SK-N-SH treated with all-trans-retinoic acid at 6 μM for 48 hours (cell line): ENCODE data around the gene ALKBH5.

Source experiments
- ATAC-seq: fragments of 200-7000 bp; cut with Tn5 transposase; 3 replicates; pipeline ENCODE4 v1.9.1; 2020; ENCODE audit warnings: mild to moderate bottlenecking, moderate library complexity
- ARNTL ChIP-seq: fragments of 450-650 bp; formaldehyde crosslinking; IDR thresholded peaks from 2 replicates; pipeline ENCODE4 v1.5.0; 2020; ENCODE audit warnings: low read depth, mild to moderate bottlenecking, moderate library complexity, borderline replicate concordance
- BACH2 ChIP-seq: fragments of 250-450 bp; sonication (Bioruptor Pico); IDR thresholded peaks from 2 replicates; pipeline ENCODE4 v1.9.0; 2021; ENCODE audit warnings: mild to moderate bottlenecking, borderline replicate concordance
- CREB5 ChIP-seq: fragments of 250-450 bp; sonication (Bioruptor Pico); IDR thresholded peaks from 2 replicates; pipeline ENCODE4 v1.5.1; 2020; ENCODE audit warnings: low read depth, mild to moderate bottlenecking, moderate library complexity
- CSDC2 ChIP-seq: fragments of 250-450 bp; sonication (Bioruptor Pico); IDR thresholded peaks from 2 replicates; pipeline ENCODE4 v1.5.0; 2020; ENCODE audit warnings: mild to moderate bottlenecking, moderate library complexity
- CSRNP3 ChIP-seq: fragments of 250-450 bp; sonication (Bioruptor Pico); IDR thresholded peaks from 2 replicates; pipeline ENCODE4 v1.5.1; 2021; ENCODE audit warnings: mild to moderate bottlenecking, moderate library complexity
- ESRRG ChIP-seq: fragments of 250-450 bp; sonication (Bioruptor Pico); IDR thresholded peaks from 2 replicates; pipeline ENCODE4 v1.6.1; 2021; ENCODE audit warnings: mild to moderate bottlenecking
- ISL1 ChIP-seq: fragments of 250-450 bp; sonication (Bioruptor Pico); IDR thresholded peaks from 2 replicates; pipeline ENCODE4 v2.1.2; 2022; ENCODE audit warnings: mild to moderate bottlenecking, moderate library complexity
- OSR1 ChIP-seq: fragments of 250-450 bp; sonication (Bioruptor Pico); IDR thresholded peaks from 2 replicates; pipeline ENCODE4 v1.8.0; 2022; ENCODE audit warnings: moderate library complexity, mild to moderate bottlenecking, inconsistent platforms
- PPARA ChIP-seq: fragments of 250-450 bp; sonication (Bioruptor Pico); IDR thresholded peaks from 2 replicates; pipeline ENCODE4 v1.5.0; 2020; ENCODE audit warnings: mild to moderate bottlenecking, borderline replicate concordance
- RARB ChIP-seq: fragments of 250-450 bp; sonication (Bioruptor Pico); IDR thresholded peaks from 2 replicates; pipeline ENCODE4 v1.8.0; 2021; ENCODE audit warnings: mild to moderate bottlenecking, moderate library complexity
- SNAI2 ChIP-seq: fragments of 250-450 bp; sonication (Bioruptor Pico); IDR thresholded peaks from 2 replicates; pipeline ENCODE4 v1.5.0; 2020; ENCODE audit warnings: mild to moderate bottlenecking, moderate library complexity
- TCF4 ChIP-seq: fragments of 250-450 bp; sonication (Bioruptor Pico); IDR thresholded peaks from 2 replicates; pipeline ENCODE4 v1.8.0; 2021; ENCODE audit warnings: mild to moderate bottlenecking, moderate library complexity, borderline replicate concordance
- TOX ChIP-seq: fragments of 250-450 bp; sonication (Bioruptor Pico); IDR thresholded peaks from 2 replicates; pipeline ENCODE4 v1.8.0; 2021; ENCODE audit warnings: mild to moderate bottlenecking, moderate library complexity, borderline replicate concordance
- TSHZ2 ChIP-seq: fragments of 250-450 bp; sonication (Bioruptor Pico); IDR thresholded peaks from 2 replicates; pipeline ENCODE4 v1.5.0; 2020; ENCODE audit warnings: mild to moderate bottlenecking, moderate library complexity
- ZC3H10 ChIP-seq: fragments of 250-450 bp; sonication (Bioruptor Pico); IDR thresholded peaks from 2 replicates; pipeline ENCODE4 v1.5.1; 2021; ENCODE audit warnings: mild to moderate bottlenecking, moderate library complexity
- ZFP3 ChIP-seq: fragments of 250-450 bp; sonication (Bioruptor Pico); IDR thresholded peaks from 2 replicates; pipeline ENCODE4 v1.5.0; 2020; ENCODE audit warnings: mild to moderate bottlenecking, moderate library complexity
- ZFP30 ChIP-seq: fragments of 450-650 bp; formaldehyde crosslinking; IDR thresholded peaks from 2 replicates; pipeline ENCODE4 v1.5.0; 2022; ENCODE audit warnings: mild to moderate bottlenecking, moderate library complexity
- ZNF70 ChIP-seq: fragments of 450-650 bp; formaldehyde crosslinking; IDR thresholded peaks from 2 replicates; pipeline ENCODE4 v1.5.0; 2020; ENCODE audit warnings: mild to moderate bottlenecking, moderate library complexity
- ZNF8 ChIP-seq: fragments of 450-650 bp; formaldehyde crosslinking; IDR thresholded peaks from 2 replicates; pipeline ENCODE4 v1.5.0; 2020; ENCODE audit warnings: mild to moderate bottlenecking, moderate library complexity
- TF ChIP-seq, protein P1 (sequence below): fragments of 250-450 bp; sonication (Bioruptor Pico); IDR thresholded peaks from 2 replicates; pipeline ENCODE4 v1.8.0; 2021; ENCODE audit warnings: low read depth, mild to moderate bottlenecking, moderate library complexity, borderline replicate concordance

ALKBH5 gene

DNA sequence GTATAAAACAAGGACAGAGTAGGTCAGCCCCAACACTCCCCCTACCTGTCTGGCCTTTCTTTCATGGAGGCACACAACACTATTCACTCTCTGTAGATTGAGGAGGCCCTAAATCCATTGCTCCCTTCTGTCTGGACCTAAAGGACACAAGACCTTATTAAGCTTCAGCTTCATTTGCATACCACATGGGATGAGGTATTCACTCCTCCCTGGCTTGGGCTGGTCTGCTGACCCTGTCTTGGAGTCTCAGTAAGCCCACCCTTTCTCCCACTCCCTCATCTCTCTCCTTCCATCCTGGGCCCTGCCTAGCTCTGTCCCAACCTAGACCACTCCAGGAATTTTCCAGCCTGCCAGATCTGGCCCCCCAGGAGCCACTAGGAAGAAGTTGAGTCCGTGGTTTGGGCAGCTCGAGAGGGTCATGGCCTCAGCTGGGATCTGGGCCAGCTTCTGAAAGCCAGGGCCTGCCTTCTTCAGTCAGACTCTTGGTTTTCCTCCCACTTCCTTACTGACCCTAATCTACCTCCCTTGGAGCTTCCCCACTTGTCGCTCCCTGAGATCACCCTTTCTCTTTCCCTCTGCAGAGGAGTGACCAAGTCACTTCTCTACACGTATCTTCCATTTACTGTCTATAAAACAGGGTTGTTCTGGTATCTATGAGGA is 35.3 kb downstream of the ALKBH5 start:
- peak; percentile 16 for ATAC-seq
- TF ChIP-seq CSDC2 (CRISPR knock-in tag): no peak
- TF ChIP-seq TOX (CRISPR knock-in tag): no peak
- TF ChIP-seq RARB: no peak
- TF ChIP-seq PPARA (CRISPR knock-in tag): no peak
- TF ChIP-seq ARNTL (CRISPR knock-in tag): no peak
- TF ChIP-seq CSRNP3 (CRISPR knock-in tag): no peak
- TF ChIP-seq, protein P1, sequence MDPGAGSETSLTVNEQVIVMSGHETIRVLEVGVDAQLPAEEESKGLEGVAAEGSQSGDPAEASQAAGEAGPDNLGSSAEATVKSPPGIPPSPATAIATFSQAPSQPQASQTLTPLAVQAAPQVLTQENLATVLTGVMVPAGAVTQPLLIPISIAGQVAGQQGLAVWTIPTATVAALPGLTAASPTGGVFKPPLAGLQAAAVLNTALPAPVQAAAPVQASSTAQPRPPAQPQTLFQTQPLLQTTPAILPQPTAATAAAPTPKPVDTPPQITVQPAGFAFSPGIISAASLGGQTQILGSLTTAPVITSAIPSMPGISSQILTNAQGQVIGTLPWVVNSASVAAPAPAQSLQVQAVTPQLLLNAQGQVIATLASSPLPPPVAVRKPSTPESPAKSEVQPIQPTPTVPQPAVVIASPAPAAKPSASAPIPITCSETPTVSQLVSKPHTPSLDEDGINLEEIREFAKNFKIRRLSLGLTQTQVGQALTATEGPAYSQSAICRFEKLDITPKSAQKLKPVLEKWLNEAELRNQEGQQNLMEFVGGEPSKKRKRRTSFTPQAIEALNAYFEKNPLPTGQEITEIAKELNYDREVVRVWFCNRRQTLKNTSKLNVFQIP (CRISPR knock-in tag): no peak
- no peak for TF ChIP-seq ZC3H10 (CRISPR knock-in tag)
- no peak for TF ChIP-seq TCF4 (CRISPR knock-in tag)
- no peak for TF ChIP-seq ESRRG (CRISPR knock-in tag)
- TF ChIP-seq CREB5 (CRISPR knock-in tag): no peak
- TF ChIP-seq OSR1 (CRISPR knock-in tag): no peak
- no peak for TF ChIP-seq ISL1
- TF ChIP-seq, all 23 proteins: peak for 0

DNA sequence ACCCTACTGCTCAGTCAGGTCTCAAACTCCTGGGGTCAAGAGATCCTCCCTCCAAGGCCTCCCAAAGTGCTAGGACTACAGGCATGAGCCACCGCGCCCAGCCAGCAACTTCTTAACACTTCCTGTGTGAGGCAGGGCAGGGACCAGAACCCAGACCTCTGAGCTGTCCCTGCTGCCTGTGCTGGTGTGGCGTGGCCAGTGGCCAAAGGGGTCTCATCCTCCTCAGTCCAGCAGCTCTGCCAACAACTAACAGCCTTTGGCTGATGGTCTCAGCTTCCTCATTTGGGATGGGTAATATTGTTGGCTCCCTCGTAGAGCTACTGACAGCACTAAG is 40.4 kb downstream of the ALKBH5 start:
- TF ChIP-seq ZNF8 (CRISPR knock-in tag): no peak
- ATAC-seq: no peak

DNA sequence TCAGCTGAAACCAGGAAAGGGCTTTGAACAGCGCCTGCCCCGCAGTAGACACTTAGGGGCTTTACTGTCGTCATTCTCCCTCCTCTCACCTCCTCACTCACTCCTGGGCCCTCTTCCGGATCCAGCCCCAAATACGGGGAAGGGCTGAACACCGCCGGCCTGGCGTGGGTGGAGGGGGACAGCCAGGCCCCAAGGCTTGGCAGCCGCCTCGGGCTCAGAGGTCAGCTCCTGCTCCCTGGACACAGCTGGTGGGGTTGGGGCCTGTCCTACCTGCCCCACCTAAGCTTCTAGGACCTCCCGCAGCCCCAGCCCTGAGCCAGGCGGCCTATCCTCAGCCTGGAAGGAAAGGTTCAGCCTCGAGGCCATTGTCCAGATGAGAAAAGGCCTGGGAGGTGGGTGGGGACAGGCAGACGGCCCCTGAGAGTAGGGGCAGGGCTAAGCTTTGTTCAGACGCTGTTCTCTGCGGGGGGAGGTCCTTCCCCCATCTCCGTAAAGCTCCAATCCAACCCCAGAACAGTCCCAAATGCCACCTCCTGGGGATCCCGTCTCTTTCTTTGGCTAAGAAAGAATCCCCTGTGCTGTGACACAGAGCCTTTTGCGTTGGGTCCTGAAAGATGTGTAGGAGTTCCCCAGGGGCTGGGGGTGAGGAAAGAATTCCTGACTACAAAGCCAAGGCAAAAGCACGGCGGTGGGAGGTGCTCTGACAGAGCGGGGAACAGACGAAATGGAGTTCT is 40.9 kb downstream of the ALKBH5 start:
- peak; percentile 90 for TF ChIP-seq ZFP3 (CRISPR knock-in tag)
- TF ChIP-seq ARNTL (CRISPR knock-in tag): no peak
- TF ChIP-seq, all 23 proteins: peak for 1
- ATAC-seq: no peak

DNA sequence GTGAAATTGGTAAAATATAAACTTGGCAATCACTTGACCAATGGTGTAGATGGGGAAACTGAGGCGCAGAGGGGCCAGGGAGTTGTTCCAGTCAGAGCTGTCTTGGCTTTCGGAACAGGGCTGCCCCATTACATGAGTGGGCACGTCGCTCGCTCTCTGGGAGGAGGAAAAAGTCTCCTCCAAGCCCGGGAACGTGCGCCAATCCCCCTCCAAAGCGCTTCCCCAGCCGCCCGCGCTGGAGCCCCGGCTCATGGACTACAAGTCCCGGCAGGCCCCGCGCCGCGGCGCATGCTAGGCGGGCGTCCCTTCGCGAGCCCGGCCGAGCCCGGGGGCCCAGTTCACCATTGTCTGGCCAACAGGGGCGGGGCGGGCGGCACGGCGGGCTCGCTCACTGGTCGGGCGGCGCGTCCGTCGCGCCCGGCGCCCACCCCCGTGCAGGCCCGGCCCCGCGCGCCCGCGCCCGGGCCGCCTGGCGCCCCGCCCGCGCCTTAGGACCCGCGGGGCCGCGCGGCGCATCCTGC is 41.6 kb downstream of the ALKBH5 start, which contains the start of gene LLGL1:
TSS of gene LLGL1 (plus strand) at position 515 of the 521 bp plus-strand sequence. CDS start 48 bp downstream, outside the sequence.
- TF ChIP-seq ESRRG (CRISPR knock-in tag) (no peak), ZC3H10 (CRISPR knock-in tag) (no peak), ISL1 (no peak), CSDC2 (CRISPR knock-in tag) (no peak), TSHZ2 (CRISPR knock-in tag) (no peak), BACH2 (CRISPR knock-in tag) (no peak), ZNF8 (CRISPR knock-in tag) (no peak), ARNTL (CRISPR knock-in tag) (no peak), CREB5 (CRISPR knock-in tag) (no peak), TCF4 (CRISPR knock-in tag) (no peak), OSR1 (CRISPR knock-in tag) (no peak), CSRNP3 (CRISPR knock-in tag) (no peak), SNAI2 (CRISPR knock-in tag) (no peak), PPARA (CRISPR knock-in tag) (no peak), ZNF70 (CRISPR knock-in tag) (no peak), ZFP30 (CRISPR knock-in tag) (no peak), RARB (no peak), TOX (CRISPR knock-in tag) (no peak)
- TF ChIP-seq, protein P1 (CRISPR knock-in tag): no peak
- peak; percentile 97 for ATAC-seq
